ENCODE data around the gene RAB34. TPM values are rescaled to one million over a fixed set of nuclear protein-coding genes. Genes with fewer than 3 reads are reported as not detected.

RAB34 gene
- total and polyA plus RNA-seq, 2 donors (not counting 3 experiments of a cell fraction or from before 2014, with no cell fraction given) = 62.3 to 113 TPM

- dilution Hi-C loops (cut with MboI; ENCODE audit: extremely low pct_ligation_motif_present, low sequenced_read_pairs) (no loop called here), intact Hi-C loops (cut with micrococcal nuclease) (no loop called here)
- no peaks in the 10 kb centered on the region for H3K9me3 ChIP-seq (replicated peaks; ENCODE audit: control insufficient read depth, insufficient read depth, low read length)
- FAIRE-seq (peak; percentile 90), DNase-seq (ENCODE audit: low read depth, low spot score) (peak; percentile 72)
- H2AFZ ChIP-seq (ENCODE audit: low read depth, low read length) = peak overlapping the region; percentile 1
- ChIA-PET POLR2A (interaction anchor here (0.6 to 6.3 kb wide), 5 partner anchors 16 to 101 kb away, joined by 3 to 45 read pairs (median 7); partner anchors contain the start of genes NEK8, RPL23A and TLCD1), CTCF (interaction anchor here (2.0 to 16.6 kb wide), 3 partner anchors 16 to 208 kb away, joined by 9 to 602 read pairs (median 15); partner anchors contain the start of genes NEK8 and TLCD1)
- H3K36me3 ChIP-seq (ENCODE audit: control insufficient read depth in 2 of 2, extremely low read depth in 1 of 2, insufficient read depth in 2 of 2, low read length in 2 of 2) = peaks cover 4 to 20% of the 10 kb centered on the region in 2 experiments
- H3K27ac ChIP-seq (ENCODE audit: insufficient read depth, low read depth, low read length) = peak overlapping the region; percentile 86
- H3K4me2 ChIP-seq (ENCODE audit: insufficient read depth, low read length) = peak overlapping the region; percentile 84
- H3K4me1 ChIP-seq (ENCODE audit: control insufficient read depth, extremely low read depth, insufficient read depth, low read length) = peaks cover 28% of the 10 kb centered on the region
- H3K9me1 ChIP-seq (replicated peaks; ENCODE audit: control insufficient read depth, extremely low read depth, insufficient read depth, low read length) = no peaks in the 10 kb centered on the region
- peak overlapping the region; percentile 91 for H3K9ac ChIP-seq (replicated peaks; ENCODE audit: extremely low read depth, insufficient read depth, low read length)
- peak; percentile 64 for TF ChIP-seq POLR2A (IDR thresholded peaks at IDR 0.05; ENCODE audit: low read depth, low read length)
- peak; percentile 42 for TF ChIP-seq POLR2AphosphoS5 (IDR thresholded peaks at IDR 0.05; ENCODE audit: insufficient read depth, low read depth, low read length)
- no peak for TF ChIP-seq EZH2 (IDR thresholded peaks at IDR 0.05; ENCODE audit: borderline replicate concordance, low read depth, low read length, severe bottlenecking)
- H3K27me3 ChIP-seq (ENCODE audit: control insufficient read depth in 2 of 2, insufficient read depth in 2 of 2, low read length in 2 of 2) = no peaks in the 10 kb centered on the region
- no TSS peak for BruUV-seq (replicated peaks)
- H3K4me3 ChIP-seq (replicated peaks in 1 of 3; ENCODE audit: insufficient read depth in 1 of 3, low read depth in 1 of 3, low read length in 3 of 3) = peak overlapping the region; percentile 77 to 94 (median 86)
- no peaks in the 10 kb centered on the region for H4K20me1 ChIP-seq (replicated peaks; ENCODE audit: control insufficient read depth, extremely low read depth, insufficient read depth, low read length)
- H3K79me2 ChIP-seq (ENCODE audit: control insufficient read depth, insufficient read depth, low read length) = peaks cover 31% of the 10 kb centered on the region
These were observed 27.5 kb upstream of the RAB34 start for GRCh38 chr17:28744972-28745785.

DNA sequence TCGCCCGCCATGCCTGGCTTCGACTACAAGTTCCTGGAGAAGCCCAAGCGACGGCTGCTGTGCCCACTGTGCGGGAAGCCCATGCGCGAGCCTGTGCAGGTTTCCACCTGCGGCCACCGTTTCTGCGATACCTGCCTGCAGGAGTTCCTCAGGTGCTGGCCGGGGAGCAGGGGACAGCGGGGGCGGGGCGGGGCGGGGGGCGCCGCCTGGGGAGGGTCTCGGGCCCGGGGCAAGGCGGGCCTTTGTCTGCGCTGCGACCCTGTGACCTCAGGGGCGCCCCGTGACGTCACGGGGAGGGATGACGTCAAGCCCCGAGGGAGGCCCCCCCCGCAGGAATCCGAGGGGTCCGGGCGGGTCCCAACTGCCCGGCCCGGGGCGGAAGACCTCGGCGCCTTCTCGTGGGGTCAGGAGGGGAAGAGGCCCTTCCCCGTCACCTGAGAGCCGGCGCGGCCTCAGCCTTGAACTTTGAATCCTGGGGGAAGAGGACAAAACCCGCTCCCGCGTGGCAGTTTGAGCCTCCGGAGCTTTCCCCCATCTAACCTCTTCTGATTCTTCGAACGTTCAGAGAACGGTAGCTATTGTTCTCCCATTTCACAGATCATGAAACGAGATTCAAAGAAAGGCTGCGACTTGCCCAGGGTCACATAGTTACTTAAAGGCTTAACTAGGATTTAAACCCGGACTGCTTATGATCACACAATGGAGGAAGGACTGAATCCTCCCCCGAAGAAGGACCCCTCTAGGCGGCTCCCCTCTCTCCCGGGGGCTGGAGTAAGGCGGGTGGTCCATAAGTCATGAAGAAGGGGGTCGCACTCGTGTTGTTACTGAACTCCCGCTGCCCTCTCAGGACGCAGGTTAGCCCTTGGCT, 26.7 kb upstream of the RAB34 start:
- Histone ChIP-seq H3K27me3 (ENCODE audit: control insufficient read depth in 2 of 2, insufficient read depth in 2 of 2, low read length in 2 of 2) (no peaks in the 10 kb centered on the region), H3K4me2 (ENCODE audit: insufficient read depth, low read length) (peak overlapping the region; percentile 84), H2AFZ (ENCODE audit: low read depth, low read length) (peak overlapping the region; percentile 1), H4K20me1 (replicated peaks; ENCODE audit: control insufficient read depth, extremely low read depth, insufficient read depth, low read length) (no peaks in the 10 kb centered on the region), H3K27ac (ENCODE audit: insufficient read depth, low read depth, low read length) (peak overlapping the region; percentile 86), H3K9me3 (replicated peaks; ENCODE audit: control insufficient read depth, insufficient read depth, low read length) (no peaks in the 10 kb centered on the region), H3K4me1 (ENCODE audit: control insufficient read depth, extremely low read depth, insufficient read depth, low read length) (peaks cover 28% of the 10 kb centered on the region), H3K9ac (replicated peaks; ENCODE audit: extremely low read depth, insufficient read depth, low read length) (peak overlapping the region; percentile 91), H3K9me1 (replicated peaks; ENCODE audit: control insufficient read depth, extremely low read depth, insufficient read depth, low read length) (no peaks in the 10 kb centered on the region), H3K36me3 (ENCODE audit: control insufficient read depth in 2 of 2, extremely low read depth in 1 of 2, insufficient read depth in 2 of 2, low read length in 2 of 2) (peaks cover 4 to 19% of the 10 kb centered on the region in 2 experiments), H3K4me3 (replicated peaks in 1 of 3; ENCODE audit: insufficient read depth in 1 of 3, low read depth in 1 of 3, low read length in 3 of 3) (peak overlapping the region; percentile 77 to 94 (median 86)), H3K79me2 (ENCODE audit: control insufficient read depth, insufficient read depth, low read length) (peaks cover 31% of the 10 kb centered on the region)
- CTCF ChIA-PET = interaction anchor here (2.9 to 16.6 kb wide), 2 partner anchors 15 to 19 kb away, joined by 15 to 602 read pairs; partner anchors contain the start of genes NEK8 and TLCD1
- FAIRE-seq = peak; percentile 72
- intact Hi-C loops (cut with micrococcal nuclease) = no loop called here
- DNase-seq (ENCODE audit: low read depth, low spot score) = peak; percentile 51
- TF ChIP-seq POLR2A (IDR thresholded peaks at IDR 0.05; ENCODE audit: low read depth, low read length) (no peak), CTCF (IDR thresholded peaks at IDR 0.05; ENCODE audit: extremely low read depth in 1 of 2, insufficient read depth in 1 of 2, low read depth in 1 of 2, low read length in 2 of 2) (no peak), MYC (IDR thresholded peaks at IDR 0.05; ENCODE audit: low read depth, low read length) (no peak), POLR2AphosphoS5 (IDR thresholded peaks at IDR 0.05; ENCODE audit: insufficient read depth, low read depth, low read length) (no peak), GATA2 (IDR thresholded peaks at IDR 0.05; ENCODE audit: insufficient read depth, insufficient read length, low read depth, low read length) (no peak)
- TF ChIP-seq, protein P1, sequence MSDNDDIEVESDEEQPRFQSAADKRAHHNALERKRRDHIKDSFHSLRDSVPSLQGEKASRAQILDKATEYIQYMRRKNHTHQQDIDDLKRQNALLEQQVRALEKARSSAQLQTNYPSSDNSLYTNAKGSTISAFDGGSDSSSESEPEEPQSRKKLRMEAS (IDR thresholded peaks at IDR 0.05; ENCODE audit: insufficient read depth, insufficient read length) = no peak
- dilution Hi-C loops (cut with MboI; ENCODE audit: extremely low pct_ligation_motif_present, low sequenced_read_pairs) = no loop called here
- POLR2A ChIA-PET = interaction anchor here (1.0 to 6.3 kb wide), 4 partner anchors 15 to 25 kb away, joined by 3 to 45 read pairs (median 5); partner anchors contain the start of genes NEK8, RPL23A and TLCD1
- BruUV-seq (replicated peaks) = TSS peak; percentile 56

Data from endothelial cell of umbilical vein (primary cell).